ENCODE measurements around the gene TMEM164.

The TMEM164 gene

GRCh38 chrX:110182865-110183264, 180.0 kb downstream of the TMEM164 start:
- no peak overlapping the region for H3K4me3 ChIP-seq (replicated peaks; ENCODE audit: insufficient read depth, low read length)
- DNase-seq (ENCODE audit: low read depth in 1 of 2, low spot score in 1 of 2), result no peak
- H3K27ac ChIP-seq (replicated peaks), result no peak overlapping the region
- TF ChIP-seq CTCF (IDR thresholded peaks at IDR 0.05; ENCODE audit: insufficient read depth, low read length) (no peak), SPI1 (IDR thresholded peaks at IDR 0.05; ENCODE audit: borderline replicate concordance, low read depth) (no peak), REST (IDR thresholded peaks at IDR 0.05; ENCODE audit: insufficient replicate concordance, low read depth) (no peak), POLR2AphosphoS5 (IDR thresholded peaks at IDR 0.05; ENCODE audit: low read depth) (no peak), GABPA (IDR thresholded peaks at IDR 0.05; ENCODE audit: low read depth) (no peak)
- no peaks in the 10 kb centered on the region for H3K27me3 ChIP-seq (ENCODE audit: insufficient read depth, poor library complexity, severe bottlenecking)

- Histone ChIP-seq H3K27me3 (ENCODE audit: insufficient read depth, poor library complexity, severe bottlenecking) (no peaks in the 10 kb centered on the region), H3K4me3 (replicated peaks; ENCODE audit: insufficient read depth, low read length) (no peak overlapping the region), H3K27ac (replicated peaks) (no peak overlapping the region)
- DNase-seq (ENCODE audit: low read depth in 1 of 2, low spot score in 1 of 2), result no peak
- TF ChIP-seq POLR2AphosphoS5 (IDR thresholded peaks at IDR 0.05; ENCODE audit: low read depth), result no peak
- TF ChIP-seq GABPA (IDR thresholded peaks at IDR 0.05; ENCODE audit: low read depth), result no peak
- TF ChIP-seq CTCF (IDR thresholded peaks at IDR 0.05; ENCODE audit: insufficient read depth, low read length), result no peak
- TF ChIP-seq SPI1 (IDR thresholded peaks at IDR 0.05; ENCODE audit: borderline replicate concordance, low read depth), result no peak
- no peak for TF ChIP-seq REST (IDR thresholded peaks at IDR 0.05; ENCODE audit: insufficient replicate concordance, low read depth)
Observed at GRCh38 chrX:110183314-110183713, 180.4 kb downstream of the TMEM164 start.

DNA sequence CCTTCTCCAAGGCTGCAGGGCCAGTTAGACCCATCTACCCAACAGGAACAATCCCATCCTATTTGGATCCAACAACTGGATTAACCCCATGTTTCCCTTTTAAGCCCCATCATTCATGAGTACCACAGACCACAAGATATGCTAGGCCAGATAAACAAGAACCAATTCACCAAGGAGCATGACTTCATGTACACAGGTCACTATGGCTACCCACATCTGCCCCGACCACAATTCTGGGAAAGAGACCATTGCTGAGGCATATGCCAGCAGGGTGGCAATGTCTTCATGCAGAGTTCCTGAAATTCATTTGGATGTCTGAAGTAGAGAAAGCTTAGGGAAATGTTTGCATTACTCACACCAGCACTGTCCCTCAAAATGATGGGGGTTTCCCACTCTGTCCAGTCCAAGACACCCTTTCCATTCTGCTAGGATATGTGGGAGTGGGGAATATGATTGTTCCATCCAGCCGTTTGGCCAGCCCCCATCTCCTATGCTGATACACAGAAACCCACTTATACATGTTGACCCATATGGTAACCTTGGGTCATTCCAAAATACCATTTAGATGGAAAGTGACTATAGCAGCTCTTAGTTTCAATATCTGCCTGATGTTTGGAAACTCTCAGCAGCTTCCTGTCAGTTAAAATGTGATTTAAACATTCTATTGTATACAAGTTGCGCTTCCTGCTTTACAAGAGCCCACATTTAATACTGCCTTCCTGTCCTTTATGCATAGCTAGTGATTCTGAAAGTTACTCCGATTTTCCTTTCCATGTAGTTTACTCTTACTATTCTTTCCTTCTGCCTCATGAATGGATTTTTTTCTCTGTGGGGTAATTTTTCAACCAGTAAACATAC, 186.0 kb downstream of the TMEM164 start:
- H3K4me3 ChIP-seq (replicated peaks; ENCODE audit: insufficient read depth, low read length), result no peak overlapping the region
- no peak overlapping the region for H3K27ac ChIP-seq (replicated peaks)
- TF ChIP-seq GABPA (IDR thresholded peaks at IDR 0.05; ENCODE audit: low read depth) (no peak), REST (IDR thresholded peaks at IDR 0.05; ENCODE audit: insufficient replicate concordance, low read depth) (no peak), POLR2AphosphoS5 (IDR thresholded peaks at IDR 0.05; ENCODE audit: low read depth) (no peak), SPI1 (IDR thresholded peaks at IDR 0.05; ENCODE audit: borderline replicate concordance, low read depth) (no peak), CTCF (IDR thresholded peaks at IDR 0.05; ENCODE audit: insufficient read depth, low read length) (no peak)
- no peaks in the 10 kb centered on the region for H3K27me3 ChIP-seq (ENCODE audit: insufficient read depth, poor library complexity, severe bottlenecking)
- DNase-seq (ENCODE audit: low read depth in 1 of 2, low spot score in 1 of 2), result no peak
